GM12872 (cell line): ENCODE measurements around the gene FGFR3.

Experiments used
- CTCF ChIP-seq: IDR thresholded peaks from 3 replicates; pipeline ENCODE4 v1.5.1; 2011; ENCODE audit warnings: low read depth, mild to moderate bottlenecking, low read length, moderate library complexity; ENCODE audit not compliant: insufficient read depth

Gene FGFR3

GRCh38 chr4:1756893-1757779 lies 36.0 kb upstream of the FGFR3 start:
- TF ChIP-seq CTCF = no peak

- TF ChIP-seq CTCF = no peak
These were observed 35.3 kb upstream of the FGFR3 start for GRCh38 chr4:1757836-1758235.

GRCh38 chr4:1758306-1759121 lies 34.6 kb upstream of the FGFR3 start:
- TF ChIP-seq CTCF = no peak

GRCh38 chr4:1759170-1759817 lies 33.8 kb upstream of the FGFR3 start:
- TF ChIP-seq CTCF = no peak

GRCh38 chr4:1759818-1760223 lies 33.3 kb upstream of the FGFR3 start:
- TF ChIP-seq CTCF = no peak

- no peak for TF ChIP-seq CTCF
These were observed 32.5 kb upstream of the FGFR3 start for GRCh38 chr4:1760521-1761071.
